Measurements from ENCODE around the gene GPR3.
A peak's percentile ranks its signal among the peaks of the same experiment; 100 is the strongest.

Gene GPR3

DNA sequence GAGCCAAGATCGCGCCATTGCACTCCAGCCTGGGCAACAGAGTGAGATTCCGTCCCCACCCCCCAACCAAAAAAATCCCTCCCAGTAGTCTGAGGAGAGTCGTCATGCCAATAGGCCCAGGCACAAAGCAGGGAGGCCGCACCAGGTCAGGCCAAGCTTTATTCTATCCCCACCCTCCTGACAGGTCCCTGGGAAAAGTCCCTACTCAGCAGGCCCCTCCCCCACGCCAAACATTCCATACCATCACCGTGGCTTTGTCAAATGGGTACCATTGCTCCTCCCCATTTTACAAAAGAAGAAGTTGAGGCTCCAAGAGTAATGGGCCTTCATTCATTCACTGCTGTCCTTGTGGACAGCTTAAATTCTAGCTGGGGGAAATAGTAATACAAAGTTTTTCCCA, 5.3 kb downstream of the GPR3 start:
- TF ChIP-seq CTCF (IDR thresholded peaks at IDR 0.05), result no peak

DNA sequence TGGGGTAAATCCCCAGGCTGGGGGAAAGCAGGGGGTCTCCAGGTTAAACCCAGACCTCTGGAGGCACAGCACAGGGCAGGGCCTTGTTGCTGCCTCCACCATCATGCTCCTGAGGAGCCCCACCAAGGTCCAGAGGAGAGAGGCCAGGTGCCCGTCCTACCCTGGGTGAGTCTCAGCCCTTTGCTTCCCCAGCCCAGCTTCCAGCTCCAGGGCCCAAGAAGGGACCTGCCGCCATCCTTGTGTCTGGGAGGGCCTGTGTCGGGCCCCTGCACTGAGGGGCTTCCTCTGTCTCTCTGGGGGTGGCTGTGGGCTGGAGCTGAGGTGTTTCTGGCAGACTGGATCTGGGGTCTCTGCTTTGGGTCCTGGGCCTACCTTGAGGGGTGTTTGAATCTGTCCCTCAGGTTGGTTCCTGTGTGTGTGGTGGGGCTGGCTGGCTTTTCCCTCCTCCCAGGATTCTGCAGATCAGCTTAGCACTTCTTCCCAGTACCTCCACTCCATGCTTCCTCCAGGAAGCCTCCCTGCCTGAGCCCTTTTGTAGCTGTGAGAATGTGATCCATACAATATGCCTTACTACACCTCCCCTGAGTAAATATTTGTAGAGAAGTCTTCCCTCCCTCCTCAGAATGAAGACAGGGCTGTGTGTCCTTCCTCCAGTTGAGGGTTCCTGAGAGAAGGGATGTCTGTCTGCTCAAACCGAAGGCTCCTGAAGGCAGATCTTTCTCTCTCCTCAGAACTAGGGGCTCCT, 6.2 kb downstream of the GPR3 start:
- no peak for TF ChIP-seq CTCF (IDR thresholded peaks at IDR 0.05)

DNA sequence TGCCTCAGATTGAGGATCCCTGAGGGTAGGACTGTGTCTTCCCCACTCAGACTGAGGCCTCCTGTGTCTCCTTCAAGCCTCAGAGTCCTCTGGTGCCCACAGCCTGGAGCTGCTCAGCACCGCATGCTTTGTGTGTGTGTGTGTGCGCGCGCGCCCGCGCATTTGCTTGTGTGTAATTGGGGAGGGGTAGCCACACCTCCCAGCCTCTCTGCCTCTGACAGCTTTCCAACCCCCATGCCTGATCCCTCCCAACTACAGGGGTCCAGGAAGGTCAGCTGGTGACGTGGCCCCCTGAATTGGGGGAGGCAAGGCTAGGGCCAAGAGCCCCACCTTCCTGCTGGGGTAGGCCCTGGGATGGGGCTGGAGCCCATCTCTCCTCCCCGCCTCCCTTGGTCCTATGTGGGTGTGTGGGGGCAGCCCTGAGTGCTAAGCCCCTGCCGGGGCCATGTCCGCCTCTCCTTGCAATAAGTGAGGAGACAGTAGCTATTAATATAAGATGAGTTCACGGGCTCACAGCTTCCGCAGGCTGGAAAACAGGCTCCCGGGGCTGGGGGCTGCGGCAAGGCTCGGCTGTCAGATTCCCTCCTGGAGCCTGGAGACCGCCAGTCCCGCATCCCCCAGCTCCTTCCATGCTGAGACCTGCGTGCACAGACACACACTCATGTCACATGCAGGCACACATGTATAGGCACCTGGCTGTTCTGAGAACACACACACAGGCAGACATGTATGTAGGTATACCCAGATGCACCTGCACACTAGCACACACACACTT, 7.0 kb downstream of the GPR3 start:
- no peak for TF ChIP-seq CTCF (IDR thresholded peaks at IDR 0.05)

GRCh38 chr1:27400082-27400962, 7.9 kb downstream of the GPR3 start:
- TF ChIP-seq CTCF (IDR thresholded peaks at IDR 0.05), result no peak

GRCh38 chr1:27400963-27401341, 8.5 kb downstream of the GPR3 start:
- TF ChIP-seq CTCF (IDR thresholded peaks at IDR 0.05), result no peak

DNA sequence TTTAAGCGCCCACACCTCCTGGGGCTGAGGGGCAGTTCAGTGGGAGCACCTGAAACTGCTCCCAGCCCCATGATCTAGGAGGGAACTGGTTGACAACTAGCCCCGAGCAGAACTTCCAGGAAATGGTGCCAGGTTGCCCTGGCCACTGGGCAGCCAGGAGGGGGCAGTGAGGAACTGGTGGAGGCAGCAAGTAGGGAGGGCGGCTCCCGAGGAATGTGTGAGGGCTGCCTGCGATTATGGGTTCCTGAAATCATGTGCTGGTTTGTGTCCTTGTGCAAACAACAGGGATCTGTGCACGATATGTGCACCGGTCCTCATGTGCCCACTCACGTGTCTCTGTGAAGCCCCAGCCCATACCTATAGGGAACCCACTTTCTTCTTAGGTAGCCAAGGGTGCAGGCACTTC, 9.9 kb downstream of the GPR3 start:
- peak; percentile 29; the same call in 1 of the 2 replicates for TF ChIP-seq CTCF (IDR thresholded peaks at IDR 0.05)

DNA sequence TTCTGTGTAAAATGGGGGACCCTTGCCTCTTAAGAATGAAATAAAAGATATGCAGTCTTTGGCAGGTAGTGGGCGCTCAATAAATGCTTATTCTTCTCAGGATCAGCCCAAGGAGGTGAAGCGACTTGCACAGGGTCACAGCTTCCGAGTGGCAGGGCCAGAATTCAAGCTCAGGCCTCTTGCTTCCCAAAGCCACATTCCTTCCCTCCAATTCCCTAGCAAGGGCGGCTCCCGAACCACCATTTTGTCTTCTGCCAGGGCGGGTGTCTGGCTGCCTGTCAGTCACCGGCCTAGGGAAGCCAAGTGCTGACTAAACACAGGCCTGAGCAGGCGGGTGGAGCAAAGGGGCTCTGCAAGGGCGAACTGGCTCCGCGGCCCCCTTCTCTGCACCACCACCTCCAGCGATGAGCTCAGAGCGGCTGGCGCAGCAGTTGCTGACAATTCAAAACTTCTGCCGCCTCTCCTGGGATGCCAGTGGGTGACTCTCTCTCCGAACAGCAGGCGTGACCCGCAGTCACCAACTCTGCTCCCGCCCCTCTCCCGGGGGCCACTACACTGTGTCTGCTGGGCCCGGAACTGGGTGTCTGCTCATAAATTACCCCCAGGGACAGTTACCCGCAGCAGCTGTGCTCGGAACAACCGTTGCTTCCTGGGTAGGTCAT, 10.8 kb downstream of the GPR3 start:
- no peak for TF ChIP-seq CTCF (IDR thresholded peaks at IDR 0.05)
